ENCODE results near the gene CNTN1.

- TF ChIP-seq ZEB2 (tag by site-specific recombination; IDR thresholded peaks at IDR 0.05) (no peak), RBAK (tag by site-specific recombination; IDR thresholded peaks at IDR 0.05) (no peak), KLF8 (tag by site-specific recombination; IDR thresholded peaks at IDR 0.05) (no peak), MZF1 (tag by site-specific recombination; IDR thresholded peaks at IDR 0.05; ENCODE audit: borderline replicate concordance) (no peak), CTCF (tag by site-specific recombination; IDR thresholded peaks at IDR 0.05) (no peak), ZNF10 (tag by site-specific recombination; IDR thresholded peaks at IDR 0.05) (no peak), REST (tag by site-specific recombination; IDR thresholded peaks at IDR 0.05) (no peak), TRIM28 (IDR thresholded peaks at IDR 0.05; ENCODE audit: borderline replicate concordance, low read length) (no peak)
Observed at GRCh38 chr12:40988355-40988754, 296.1 kb downstream of the CNTN1 start.

Measured in HEK293 (cell line).